ENCODE results near the gene FMO3.

Gene FMO3

DNA sequence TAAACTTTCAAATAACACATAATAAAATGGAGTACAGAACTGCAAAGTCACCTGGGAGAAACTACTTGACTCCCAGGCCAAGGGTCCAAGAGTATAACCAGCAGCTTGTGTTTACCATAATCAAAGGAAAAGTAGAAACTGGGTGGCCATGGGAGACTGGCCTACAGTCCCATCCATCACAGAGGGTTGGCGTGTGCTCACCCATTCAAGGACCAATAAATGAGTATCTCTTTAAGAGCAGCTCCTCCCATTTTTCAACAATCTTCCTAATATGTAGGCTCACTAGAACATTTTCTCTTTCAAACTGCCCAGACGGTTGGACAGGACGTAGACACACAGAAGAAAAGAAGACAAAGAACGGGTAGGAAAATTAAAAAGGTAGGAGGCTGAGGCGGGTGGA, at the start of gene FMO3:
TSS of gene FMO3 (plus strand) at position 302 of the 400 bp plus-strand sequence. CDS start 1,754 bp downstream, outside the sequence.
- DNase-seq (ENCODE audit: low spot score): no peak

DNA sequence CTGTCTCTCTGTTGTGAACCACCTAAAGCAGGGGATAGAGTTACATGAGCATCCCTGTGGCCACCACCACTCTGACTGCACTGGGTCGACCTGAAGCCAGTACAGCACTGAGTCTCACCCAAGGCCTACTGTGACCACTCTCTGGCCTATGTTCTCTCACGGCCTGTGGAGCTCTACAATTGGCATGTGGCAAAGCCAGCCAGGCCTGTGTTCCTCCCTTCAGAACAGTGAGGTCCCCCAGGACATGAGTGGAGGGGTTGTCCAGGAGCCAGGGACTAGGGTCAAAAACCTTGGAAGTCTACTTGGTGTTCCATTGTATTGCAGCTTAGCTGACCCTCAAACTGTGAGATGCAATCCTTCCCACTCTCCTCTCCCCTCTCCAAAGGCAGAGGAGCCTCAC, 42.7 kb upstream of the FMO3 start:
- no peak for DNase-seq (ENCODE audit: low spot score)

DNA sequence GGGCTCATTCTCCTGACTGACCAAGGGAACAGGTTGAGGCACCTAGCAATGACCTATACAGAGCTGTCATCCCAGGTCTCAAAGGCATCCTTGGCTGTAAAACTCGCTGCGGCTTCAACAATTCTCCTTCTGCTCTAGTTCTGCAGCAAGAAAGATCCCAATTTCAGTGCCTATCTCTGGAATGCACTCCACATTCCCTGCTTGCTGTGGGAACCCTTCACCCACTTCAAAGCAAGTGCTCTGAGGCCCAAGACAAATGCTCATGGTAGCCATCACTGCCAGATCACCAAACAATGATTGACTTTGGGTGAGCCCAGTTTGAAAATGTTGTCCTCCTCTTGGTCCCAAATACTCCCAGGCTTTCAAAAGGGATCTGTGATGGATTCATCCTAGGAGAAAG, 37.7 kb upstream of the FMO3 start:
- DNase-seq (ENCODE audit: low spot score): no peak

DNA sequence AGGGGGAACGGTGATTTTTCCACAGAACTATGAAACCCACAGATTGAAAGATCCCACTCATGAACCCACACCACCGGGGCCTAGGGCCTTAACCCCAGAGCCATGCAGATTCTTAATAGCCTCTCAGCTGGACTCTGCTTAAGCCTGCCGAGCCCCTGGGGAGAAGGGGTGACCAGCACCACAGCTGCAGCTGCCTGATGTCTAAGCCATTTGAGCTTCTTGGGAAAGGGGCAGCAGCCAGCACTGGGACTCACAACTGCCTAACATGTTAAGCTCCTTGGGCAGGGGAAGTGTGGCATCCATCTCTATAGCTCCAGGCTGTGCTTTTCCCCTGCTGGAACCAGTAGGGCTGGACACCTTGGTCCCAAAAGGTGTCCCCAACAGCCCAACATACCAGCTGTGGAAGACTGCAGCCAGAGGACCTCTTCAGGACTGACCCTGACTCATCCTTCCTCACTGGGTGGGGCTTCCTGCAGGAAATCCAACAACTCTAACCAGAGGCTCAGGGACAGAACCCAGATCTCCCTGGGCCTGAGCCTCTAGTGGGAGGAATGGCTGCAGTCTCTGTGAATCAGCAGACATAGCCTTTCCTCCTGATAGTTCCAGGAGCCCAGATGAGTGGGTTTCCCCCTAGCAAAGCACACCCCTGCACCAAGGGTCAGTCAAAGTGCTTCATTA, 34.6 kb upstream of the FMO3 start:
- DNase-seq (ENCODE audit: low spot score): peak; percentile 26

DNA sequence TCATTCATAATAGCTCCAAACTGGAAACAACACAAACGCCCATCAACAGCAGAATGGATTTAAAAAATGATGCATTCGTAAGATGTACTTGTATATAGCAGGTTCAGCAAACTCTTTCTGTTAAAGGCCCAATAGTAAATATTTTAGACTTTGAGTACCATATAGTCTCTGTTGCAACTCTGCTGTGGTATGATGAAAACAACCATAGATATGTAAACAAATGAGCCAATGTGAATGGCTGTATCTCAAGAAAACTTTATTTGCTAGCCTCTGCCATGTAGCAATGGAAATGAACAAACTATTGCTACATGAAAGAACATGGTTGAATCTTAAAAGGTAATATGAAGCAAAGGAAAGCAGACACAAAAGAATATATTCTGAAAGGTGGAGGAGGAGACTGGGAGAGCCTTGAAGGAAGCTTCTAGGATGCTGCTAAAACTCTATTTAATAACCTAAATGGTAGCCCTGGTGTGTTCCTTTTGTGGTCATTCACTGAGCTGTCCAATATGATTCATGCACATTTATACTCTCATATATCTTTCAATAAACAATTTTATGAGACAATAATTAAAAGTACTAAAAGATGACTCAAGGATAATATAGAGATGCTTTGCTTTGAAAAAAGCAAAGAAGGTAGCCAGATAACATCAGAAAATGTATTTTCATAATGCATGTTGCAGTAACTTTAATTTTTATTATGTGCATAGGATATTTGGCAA, 29.1 kb upstream of the FMO3 start:
- DNase-seq (ENCODE audit: low spot score): no peak

DNA sequence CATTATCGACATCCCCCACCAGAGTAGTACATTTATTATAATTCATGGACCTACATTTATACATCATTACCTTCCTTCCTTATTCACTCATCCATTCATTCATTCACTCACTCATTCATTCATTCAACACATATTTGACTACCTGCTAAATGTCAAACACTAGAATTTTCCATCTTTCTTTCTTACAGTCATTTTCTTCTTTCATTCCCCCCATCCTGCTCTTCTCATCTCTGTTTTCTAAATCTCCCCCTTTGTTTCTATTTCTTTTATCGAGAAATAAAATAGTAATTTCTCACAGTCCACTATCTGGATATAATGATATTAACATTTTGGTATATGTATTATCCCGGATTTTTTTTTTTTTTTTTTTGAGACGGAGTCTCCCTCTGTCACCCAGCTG, 27.8 kb upstream of the FMO3 start:
- no peak for DNase-seq (ENCODE audit: low spot score)

DNA sequence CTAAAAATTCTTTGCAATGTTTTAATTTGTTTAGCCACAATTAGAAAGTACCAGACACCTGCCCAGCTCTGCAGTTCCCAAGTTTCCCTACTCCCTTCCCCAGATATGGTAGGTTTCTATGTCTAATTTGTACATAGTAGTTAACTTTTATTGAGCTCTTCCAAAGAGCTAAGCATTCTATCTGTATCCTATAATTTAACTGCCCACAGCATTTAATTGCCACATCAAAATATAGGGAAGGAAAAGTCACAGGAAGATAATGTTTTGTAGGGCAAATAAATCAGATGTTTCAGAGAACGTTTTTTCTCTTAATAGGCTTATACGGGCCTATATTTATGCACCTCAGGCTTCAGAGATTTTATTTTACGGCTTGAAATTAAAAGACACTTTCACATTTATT, 15.7 kb upstream of the FMO3 start:
- no peak for DNase-seq (ENCODE audit: low spot score)

DNA sequence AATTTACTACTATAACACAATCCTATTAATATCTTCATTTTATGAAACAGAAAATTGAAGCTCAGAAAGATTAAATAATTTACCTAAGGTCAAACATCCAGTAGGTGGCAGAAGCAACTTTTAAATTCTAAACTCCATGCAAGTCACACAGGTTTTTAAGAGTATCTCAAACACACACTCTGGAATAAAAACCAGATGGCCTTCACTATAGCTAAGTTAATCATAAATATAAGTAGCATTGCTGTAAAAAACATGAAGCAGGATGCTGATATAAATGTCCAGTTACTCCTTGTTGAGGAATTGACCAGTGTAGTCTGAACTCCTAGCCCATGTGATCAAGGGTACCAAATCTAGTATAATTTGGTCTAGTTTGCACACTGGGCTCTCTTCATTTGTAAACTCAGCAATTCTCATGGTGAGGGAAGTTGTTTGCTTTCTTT, 9.4 kb upstream of the FMO3 start:
- no peak for DNase-seq (ENCODE audit: low spot score)

DNA sequence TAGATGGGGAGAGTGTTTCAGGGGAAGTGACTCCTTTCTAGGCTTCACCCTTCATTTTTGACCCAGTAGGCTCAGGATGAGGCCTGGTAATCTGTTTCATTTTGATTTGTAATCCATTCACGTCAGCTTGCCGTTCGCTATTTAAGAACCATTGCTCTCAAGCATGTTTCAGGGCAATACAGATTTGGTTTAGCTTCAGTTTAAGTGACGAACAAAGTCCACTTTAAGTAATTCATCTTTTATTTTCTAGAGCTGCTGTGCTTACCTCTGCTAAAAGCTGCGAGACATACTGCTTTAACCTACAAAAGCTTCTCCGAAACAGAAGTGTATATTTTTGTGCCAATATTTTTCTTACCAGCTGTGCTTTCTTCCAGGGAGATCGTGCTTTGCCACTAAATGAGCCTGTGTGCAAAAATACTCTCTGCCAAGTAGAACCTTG, 8.9 kb upstream of the FMO3 start:
- DNase-seq (ENCODE audit: low spot score): no peak

DNA sequence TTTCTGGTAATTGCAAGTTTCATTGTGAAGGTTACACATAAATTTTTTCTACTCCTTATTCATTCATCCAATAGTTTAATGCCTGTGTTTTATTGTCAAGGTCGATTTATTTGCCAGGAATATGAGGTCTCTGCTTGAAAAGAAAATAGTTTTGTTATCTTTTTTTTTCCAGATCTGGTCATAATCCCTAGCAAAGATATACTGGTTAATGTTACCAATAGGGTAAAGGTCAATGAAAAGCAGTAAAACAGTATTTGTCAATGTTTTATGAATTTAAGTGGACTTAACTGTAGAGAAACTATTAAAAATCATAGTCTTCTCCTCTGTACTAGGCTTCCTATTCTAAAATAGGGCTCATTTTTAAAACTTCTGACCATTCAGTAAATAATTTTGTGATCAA, 8.1 kb upstream of the FMO3 start:
- no peak for DNase-seq (ENCODE audit: low spot score)

DNA sequence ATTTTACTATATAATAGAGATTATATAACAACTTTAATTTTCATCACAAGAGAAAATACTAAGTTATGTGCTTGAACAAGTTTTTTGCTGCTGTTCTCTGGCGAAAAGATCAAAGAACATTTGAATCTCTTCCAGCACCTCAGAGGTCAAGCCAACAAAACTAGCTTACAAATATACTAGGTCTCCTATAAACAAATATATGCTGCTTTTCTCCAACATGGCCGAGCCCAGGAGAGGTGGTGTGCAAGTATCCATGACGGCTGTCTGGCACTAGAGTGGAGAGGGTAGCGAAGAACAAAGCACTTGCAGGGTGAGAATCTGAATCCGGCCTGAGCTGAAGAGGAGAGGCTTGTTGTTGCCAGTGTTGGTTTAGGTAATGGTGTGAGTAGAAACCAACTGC, 7.5 kb upstream of the FMO3 start:
- DNase-seq (ENCODE audit: low spot score): no peak

DNA sequence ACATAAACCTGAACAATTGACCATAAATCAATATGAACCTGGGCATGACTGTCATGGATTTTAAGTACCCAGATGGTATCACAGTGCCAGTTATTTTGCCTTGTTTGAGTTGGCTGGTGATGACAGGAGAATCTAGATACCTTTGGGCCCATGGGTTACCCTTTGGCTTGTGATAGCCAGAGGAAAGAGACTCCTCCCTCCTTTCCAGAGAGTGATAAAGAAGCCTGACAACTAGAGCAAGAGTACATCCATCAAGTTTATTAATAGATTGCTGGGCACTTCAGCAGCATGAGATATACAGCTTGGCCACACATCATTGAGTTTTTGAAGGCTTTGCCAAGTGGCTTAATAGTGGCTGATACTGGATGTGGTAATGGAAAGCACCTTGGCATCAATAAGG, 6.6 kb upstream of the FMO3 start:
- DNase-seq (ENCODE audit: low spot score): no peak

DNA sequence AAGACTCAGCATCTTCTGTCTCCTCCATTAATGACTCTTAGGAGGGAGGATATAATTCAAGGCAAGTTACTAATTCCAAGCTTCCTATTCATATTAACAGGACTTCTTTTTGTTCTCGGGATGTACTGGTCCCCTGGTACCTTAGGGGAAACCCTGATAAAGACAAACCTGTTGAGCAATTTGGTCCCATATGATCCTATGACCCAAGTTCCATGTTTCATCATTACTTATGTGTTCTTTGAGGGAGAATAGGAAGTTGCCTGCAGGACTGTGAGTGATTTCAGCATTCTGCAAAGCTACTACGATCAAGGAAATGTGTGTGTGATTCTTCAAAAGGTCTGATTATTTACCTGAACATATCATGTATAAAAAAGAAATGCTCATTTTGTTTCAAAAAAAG, 5.8 kb upstream of the FMO3 start:
- DNase-seq (ENCODE audit: low spot score): no peak

DNA sequence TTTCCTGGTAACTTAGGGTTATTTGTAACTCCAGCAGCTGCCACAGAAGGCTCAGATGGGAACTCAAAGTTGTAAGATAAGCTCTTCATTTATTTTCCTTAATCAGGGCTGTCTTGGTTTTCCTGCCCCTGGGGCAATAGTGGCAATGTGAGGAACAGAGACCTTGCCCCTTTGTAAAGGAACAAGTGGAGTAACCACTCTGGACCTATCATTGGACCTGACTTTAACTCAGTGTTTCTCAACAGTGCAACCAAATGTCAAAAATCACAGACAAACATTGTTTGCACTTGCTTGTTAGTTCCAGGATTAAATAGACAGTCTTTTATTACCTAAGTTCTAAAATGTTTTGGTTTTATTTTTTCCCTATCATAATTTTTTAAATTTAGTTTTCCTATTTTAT, 2.8 kb upstream of the FMO3 start:
- no peak for DNase-seq (ENCODE audit: low spot score)

DNA sequence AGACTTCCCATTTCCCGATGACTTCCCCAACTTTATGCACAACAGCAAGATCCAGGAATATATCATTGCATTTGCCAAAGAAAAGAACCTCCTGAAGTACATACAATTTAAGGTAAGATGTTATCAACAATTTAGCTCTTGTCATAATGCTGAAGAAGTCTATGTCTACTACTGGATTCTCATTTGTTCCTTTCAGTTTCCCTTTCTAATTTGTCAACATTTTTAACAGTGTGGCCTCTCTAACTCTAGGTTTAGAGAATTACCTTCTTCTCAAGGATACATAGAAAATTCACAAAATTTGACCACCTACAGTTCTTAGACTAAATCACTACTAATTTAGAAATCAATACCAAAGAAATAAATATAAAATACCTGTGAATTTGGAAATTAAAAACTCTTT, 13.2 kb downstream of the FMO3 start:
- no peak for DNase-seq (ENCODE audit: low spot score)

DNA sequence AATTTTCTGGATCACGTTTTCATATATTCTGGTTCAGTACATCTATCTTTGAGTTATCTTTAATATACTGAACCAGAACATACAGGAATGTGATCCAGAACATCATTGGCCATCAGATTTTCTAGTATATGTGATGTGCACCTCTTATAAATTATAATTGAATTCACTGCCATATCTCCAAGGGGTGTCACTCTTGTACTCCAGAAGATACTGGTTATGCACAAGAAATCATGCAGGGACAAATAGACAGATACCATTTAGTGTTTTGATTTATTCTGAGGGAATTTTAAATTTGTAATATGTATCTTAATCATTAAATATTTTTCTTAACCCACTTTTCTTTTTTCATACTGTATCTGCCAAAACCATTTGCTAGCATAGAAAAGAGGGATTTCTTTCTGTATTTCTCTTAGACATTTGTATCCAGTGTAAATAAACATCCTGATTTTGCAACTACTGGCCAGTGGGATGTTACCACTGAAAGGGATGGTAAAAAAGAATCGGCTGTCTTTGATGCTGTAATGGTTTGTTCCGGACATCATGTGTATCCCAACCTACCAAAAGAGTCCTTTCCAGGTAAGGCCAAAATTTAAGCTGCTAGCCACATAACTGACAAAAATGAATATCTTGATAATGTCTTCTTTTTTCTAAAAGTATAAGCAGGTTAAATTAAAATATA, 16.7 kb downstream of the FMO3 start:
- DNase-seq (ENCODE audit: low spot score): no peak

DNA sequence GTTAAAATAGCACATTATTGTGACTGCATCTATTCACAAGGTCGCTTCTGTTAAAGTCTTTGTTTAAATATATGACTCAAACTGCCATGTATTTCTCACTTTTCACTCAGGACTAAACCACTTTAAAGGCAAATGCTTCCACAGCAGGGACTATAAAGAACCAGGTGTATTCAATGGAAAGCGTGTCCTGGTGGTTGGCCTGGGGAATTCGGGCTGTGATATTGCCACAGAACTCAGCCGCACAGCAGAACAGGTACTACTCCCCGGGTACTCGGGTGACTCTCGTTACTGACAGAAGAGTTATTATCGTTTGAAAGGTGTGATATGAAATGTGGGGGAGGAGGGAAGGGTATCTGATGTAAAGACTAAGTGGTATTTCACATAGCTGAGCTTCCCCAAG, 17.3 kb downstream of the FMO3 start:
- DNase-seq (ENCODE audit: low spot score): no peak

DNA sequence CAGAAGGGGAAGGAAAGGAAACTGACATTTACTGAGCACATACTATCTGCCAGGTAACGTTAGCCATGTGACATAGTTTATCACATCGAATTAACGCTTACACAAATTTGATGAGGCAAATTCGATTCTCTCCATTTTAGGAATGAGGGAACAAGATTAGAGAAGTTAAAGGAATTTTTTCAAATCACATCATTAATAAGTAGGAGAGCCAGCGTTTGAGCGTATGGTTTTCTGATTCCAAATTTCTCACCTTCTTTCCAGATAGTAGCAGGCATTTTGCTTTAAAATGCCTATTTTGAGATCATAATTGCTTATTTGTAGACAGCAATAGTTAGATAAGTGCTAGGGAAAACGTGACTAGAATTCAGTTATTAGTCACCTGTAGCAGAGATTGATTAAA, 19.3 kb downstream of the FMO3 start:
- no peak for DNase-seq (ENCODE audit: low spot score)

DNA sequence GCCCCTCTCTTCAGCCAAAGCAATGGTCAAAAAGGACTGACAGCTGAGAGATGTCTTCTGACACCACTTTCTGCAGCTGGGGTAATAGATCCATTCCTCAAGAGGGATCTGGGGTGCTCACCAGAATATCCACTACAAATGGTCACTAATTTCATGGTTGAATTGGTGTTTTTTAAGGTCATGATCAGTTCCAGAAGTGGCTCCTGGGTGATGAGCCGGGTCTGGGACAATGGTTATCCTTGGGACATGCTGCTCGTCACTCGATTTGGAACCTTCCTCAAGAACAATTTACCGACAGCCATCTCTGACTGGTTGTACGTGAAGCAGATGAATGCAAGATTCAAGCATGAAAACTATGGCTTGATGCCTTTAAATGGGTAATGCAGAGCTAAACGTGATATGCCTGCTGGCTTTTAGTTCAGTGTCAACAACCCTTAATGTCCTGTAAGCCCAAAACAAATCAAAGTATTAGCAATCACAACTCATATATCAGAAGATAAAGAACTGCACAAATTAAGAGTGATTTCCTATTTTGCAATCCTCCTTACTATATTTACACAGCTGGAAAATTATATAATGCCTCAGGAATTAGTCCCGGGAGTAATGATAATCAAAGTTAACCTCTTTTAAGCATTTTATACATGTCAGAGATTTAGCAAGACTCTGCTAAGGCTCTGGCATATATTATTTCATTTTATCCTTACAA, 20.1 kb downstream of the FMO3 start:
- no peak for DNase-seq (ENCODE audit: low spot score)

DNA sequence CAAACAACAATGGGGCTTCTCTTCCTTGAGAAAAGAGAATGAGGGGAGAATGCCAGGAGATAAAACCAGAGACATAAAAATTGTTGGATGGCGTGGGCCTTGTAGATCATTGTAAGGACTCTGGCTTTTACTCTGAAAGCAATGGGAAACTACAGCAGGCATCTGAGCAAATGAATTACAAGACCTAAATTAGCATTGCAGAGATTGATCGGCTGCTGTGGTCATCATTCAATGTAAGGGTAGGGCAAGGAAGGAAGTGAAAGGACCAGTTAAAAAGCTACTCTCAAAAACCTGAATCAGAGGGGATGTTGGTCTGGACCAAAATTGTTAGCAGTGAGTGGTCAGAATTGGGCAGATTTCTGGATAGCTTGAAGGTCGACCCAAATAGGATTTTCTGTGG, 21.4 kb downstream of the FMO3 start:
- no peak for DNase-seq (ENCODE audit: low spot score)

DNA sequence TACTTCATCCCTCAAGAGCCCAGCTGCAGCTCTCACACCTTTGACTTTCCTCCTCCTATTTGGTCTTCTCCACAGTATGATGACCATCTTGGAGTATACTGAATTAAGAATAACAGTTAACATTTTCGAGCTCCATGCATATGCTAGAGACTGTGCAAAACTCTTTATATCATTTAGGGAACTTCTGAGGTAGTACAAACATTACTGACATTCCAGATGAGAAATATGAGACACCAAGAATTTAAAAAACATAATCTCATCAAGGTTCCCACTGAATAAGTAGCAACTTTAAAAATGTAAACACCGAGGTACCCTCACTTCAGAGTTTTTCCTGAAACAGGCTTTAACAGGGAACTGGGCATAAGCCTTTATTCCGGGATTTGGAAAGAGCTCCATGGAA, 22.7 kb downstream of the FMO3 start:
- DNase-seq (ENCODE audit: low spot score): no peak

DNA sequence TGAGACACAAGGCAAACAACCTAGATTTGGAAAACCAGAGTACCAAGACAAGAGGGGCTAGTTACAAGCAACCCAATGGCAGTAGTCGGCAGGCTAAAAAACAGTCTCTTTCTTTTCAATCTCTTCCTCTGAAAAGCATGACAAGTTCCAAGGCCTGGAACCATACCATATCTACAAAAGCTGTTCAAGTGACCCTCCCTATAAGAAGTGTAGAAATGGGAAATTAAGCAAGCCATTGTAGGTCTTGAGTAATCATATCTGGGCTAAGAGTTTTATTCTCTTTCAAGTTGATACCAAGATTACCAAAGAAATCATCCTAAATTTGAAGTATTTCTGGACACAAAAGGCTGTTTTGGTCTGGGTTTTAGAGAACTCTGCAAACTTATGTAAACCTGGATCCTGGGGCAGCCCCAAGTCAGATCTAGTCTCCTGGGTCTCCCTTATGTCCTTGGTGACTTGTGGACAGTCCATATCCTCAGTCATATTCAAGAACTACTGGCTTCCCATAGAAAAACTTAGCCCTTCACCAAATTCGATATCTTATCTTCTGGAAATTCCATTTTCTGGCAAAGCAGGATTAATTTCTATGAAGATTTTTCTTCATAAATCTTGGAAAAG, 24.7 kb downstream of the FMO3 start:
- DNase-seq (ENCODE audit: low spot score): no peak

Measured in kidney capillary endothelial cell (primary cell).